ENCODE data around the gene GXYLT1. TPM values are rescaled to one million over a fixed set of nuclear protein-coding genes. Genes with fewer than 3 reads are reported as not detected.

GXYLT1 gene
- total RNA-seq, 1 experiment from 2014 or later: 9.0 TPM

- H3K4me1 ChIP-seq (ENCODE audit: control insufficient read depth in 1 of 2, insufficient read depth in 2 of 2, low read length in 2 of 2): no peaks in the 10 kb centered on the region
- 0 out of 4 replicates have a peak, but pooled peaks cover 0 to 4% of the 10 kb centered on the region in 2 experiments for H3K36me3 ChIP-seq (ENCODE audit: control insufficient read depth in 1 of 2, insufficient read depth in 2 of 2, low read length in 2 of 2)
- no peak overlapping the region for H3K4me3 ChIP-seq (replicated peaks in 1 of 2; ENCODE audit: low read depth in 1 of 2, low read length in 2 of 2)
- no peaks in the 10 kb centered on the region for H3K27me3 ChIP-seq (ENCODE audit: insufficient read depth, low read length)
- no peak overlapping the region for H3K27ac ChIP-seq (ENCODE audit: low read depth, low read length)
- ChIA-PET RAD21 (ENCODE audit: low non-redundant PET in 1 of 2, low total read pairs in 2 of 2, uncharacterized antibody in 2 of 2, unreplicated experiment in 2 of 2) (no interaction called here), POLR2A (no interaction called here), CTCF (interaction anchor here (0.6 kb wide), 1 partner anchor 94 kb away, joined by 3 read pairs; no protein-coding TSS in a partner anchor)
- H2AFZ ChIP-seq (ENCODE audit: low read depth, low read length, poor library complexity, severe bottlenecking): no peak overlapping the region
- intact Hi-C loops (cut with micrococcal nuclease): no loop called here
- BruUV-seq (replicated peaks): no TSS peak
- DNase-seq (ENCODE audit: low read depth, low spot score) (no peak), ATAC-seq (no peak)
- H3K9ac ChIP-seq (ENCODE audit: low read length): no peak overlapping the region
- no peak overlapping the region for H3K4me2 ChIP-seq (ENCODE audit: low read length)
- no peaks in the 10 kb centered on the region for H3K9me2 ChIP-seq (ENCODE audit: insufficient read depth)
- no peaks in the 10 kb centered on the region for H4K20me1 ChIP-seq (ENCODE audit: insufficient read depth)
- H3K79me2 ChIP-seq (ENCODE audit: insufficient read depth, low read length): peaks cover 29% of the 10 kb centered on the region
- TF ChIP-seq SRF (IDR thresholded peaks at IDR 0.05; ENCODE audit: low read depth): no peak
- H3K9me3 ChIP-seq (ENCODE audit: control insufficient read depth in 1 of 2, insufficient read depth in 1 of 2, low read depth in 1 of 2, low read length in 2 of 2): no peaks in the 10 kb centered on the region
Measured at GRCh38 chr12:42118136-42118879, 26.4 kb downstream of the GXYLT1 start.

- H3K9ac ChIP-seq (ENCODE audit: low read length): no peak overlapping the region
- POLR2A ChIA-PET: no interaction called here
- BruUV-seq (replicated peaks): no TSS peak
- H3K4me1 ChIP-seq (ENCODE audit: control insufficient read depth in 1 of 2, insufficient read depth in 2 of 2, low read length in 2 of 2): peaks cover 0 to 7% of the 10 kb centered on the region in 2 experiments; a peak in 2 of 4 replicates
- intact Hi-C loops (cut with micrococcal nuclease): loop anchor here (10.0 kb wide), 1 partner anchor 1164 kb away; no protein-coding TSS in a partner anchor
- no peaks in the 10 kb centered on the region for H3K79me2 ChIP-seq (ENCODE audit: insufficient read depth, low read length)
- no peak overlapping the region for H3K27ac ChIP-seq (ENCODE audit: low read depth, low read length)
- H3K27me3 ChIP-seq (ENCODE audit: insufficient read depth, low read length): no peaks in the 10 kb centered on the region
- RAD21 ChIA-PET (ENCODE audit: low non-redundant PET in 1 of 2, low total read pairs in 2 of 2, uncharacterized antibody in 2 of 2, unreplicated experiment in 2 of 2): no interaction called here
- H4K20me1 ChIP-seq (ENCODE audit: insufficient read depth): no peaks in the 10 kb centered on the region
- H3K36me3 ChIP-seq (ENCODE audit: control insufficient read depth in 1 of 2, insufficient read depth in 2 of 2, low read length in 2 of 2): no peaks in the 10 kb centered on the region
- CTCF ChIA-PET: no interaction called here
- no peak overlapping the region for H3K4me2 ChIP-seq (ENCODE audit: low read length)
- no peaks in the 10 kb centered on the region for H3K9me3 ChIP-seq (ENCODE audit: control insufficient read depth in 1 of 2, insufficient read depth in 1 of 2, low read depth in 1 of 2, low read length in 2 of 2)
- no peaks in the 10 kb centered on the region for H3K9me2 ChIP-seq (ENCODE audit: insufficient read depth)
- ATAC-seq (no peak), DNase-seq (ENCODE audit: low read depth, low spot score) (no peak)
- H2AFZ ChIP-seq (ENCODE audit: low read depth, low read length, poor library complexity, severe bottlenecking): no peak overlapping the region
- H3K4me3 ChIP-seq (replicated peaks in 1 of 2; ENCODE audit: low read depth in 1 of 2, low read length in 2 of 2): no peak overlapping the region
- TF ChIP-seq ZBTB33 (IDR thresholded peaks at IDR 0.05; ENCODE audit: extremely low read depth, insufficient replicate concordance, low read length): no peak
- no peak for TF ChIP-seq SIN3A (IDR thresholded peaks at IDR 0.05; ENCODE audit: low read depth)
- no peak for TF ChIP-seq ELF1 (IDR thresholded peaks at IDR 0.05; ENCODE audit: borderline replicate concordance, low read depth)
- TF ChIP-seq POLR2A (IDR thresholded peaks at IDR 0.05; ENCODE audit: borderline replicate concordance, extremely low read depth, insufficient read depth, insufficient read length): no peak
- no peak for TF ChIP-seq TCF7L2 (IDR thresholded peaks at IDR 0.05; ENCODE audit: borderline replicate concordance, extremely low read depth, insufficient read depth, insufficient read length)
- TF ChIP-seq EZH2phosphoT487 (IDR thresholded peaks at IDR 0.05; ENCODE audit: borderline replicate concordance): no peak
- no peak for TF ChIP-seq REST (IDR thresholded peaks at IDR 0.05; ENCODE audit: low read depth)
- no peak for TF ChIP-seq JUND (IDR thresholded peaks at IDR 0.05)
- TF ChIP-seq CTCF (IDR thresholded peaks at IDR 0.05 in 2 of 3, conservative IDR thresholded peaks at IDR 0.05 in 1 of 3; ENCODE audit: borderline replicate concordance in 1 of 3, insufficient read depth in 1 of 3, low read depth in 2 of 3, low read length in 2 of 3): no peak
- TF ChIP-seq ZNF274 (IDR thresholded peaks at IDR 0.05; ENCODE audit: low read depth, low read length): no peak
- no peak for TF ChIP-seq SRF (IDR thresholded peaks at IDR 0.05; ENCODE audit: low read depth)
Measured at GRCh38 chr12:42109031-42109430, 35.6 kb downstream of the GXYLT1 start.

All from HCT116 (cell line).